ENCODE measurements around the gene ATP8A1.

ATP8A1 gene

DNA sequence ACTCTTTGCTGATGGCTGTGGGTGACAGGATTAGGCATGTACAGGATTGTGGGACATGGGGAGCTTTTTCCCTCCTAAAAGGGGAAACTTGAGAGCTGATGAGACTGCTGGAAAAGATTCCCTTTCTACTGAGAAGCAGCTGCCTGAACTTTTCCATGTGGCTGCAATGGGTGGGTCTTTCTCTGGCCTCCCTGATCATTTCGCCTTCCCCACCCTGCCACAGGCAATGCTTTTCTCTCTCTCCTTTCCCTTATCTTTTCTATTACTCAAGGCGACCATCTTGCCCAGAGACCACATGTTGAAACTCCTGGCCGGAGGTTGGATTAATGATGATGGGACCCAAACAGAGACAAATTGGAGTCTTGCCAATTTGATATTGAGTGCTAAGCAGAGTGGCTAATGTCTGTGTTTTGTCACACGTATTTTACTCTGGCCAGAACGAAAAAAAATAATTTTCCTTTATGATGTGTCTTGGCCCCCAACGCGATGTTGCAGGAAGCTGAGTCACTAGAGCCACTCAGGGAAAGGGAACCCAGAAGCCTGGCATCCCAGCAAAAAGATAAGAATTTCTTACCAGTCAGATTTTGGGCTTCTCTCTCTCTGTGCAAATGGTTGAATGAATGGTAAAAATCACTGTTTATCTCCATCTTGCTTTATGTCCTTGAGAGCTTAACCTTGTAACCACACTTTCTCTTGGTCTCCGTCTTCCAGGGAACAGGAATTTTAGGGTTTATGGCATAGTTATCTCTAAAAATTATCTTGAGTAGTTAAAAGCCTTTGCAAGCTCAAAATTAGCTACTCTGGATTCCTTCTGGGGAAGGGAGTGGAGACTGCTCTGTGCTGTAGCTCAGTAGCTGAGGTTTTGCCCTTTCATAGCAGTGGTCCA is 19.4 kb upstream of the ATP8A1 start:
- TF ChIP-seq, protein P1, sequence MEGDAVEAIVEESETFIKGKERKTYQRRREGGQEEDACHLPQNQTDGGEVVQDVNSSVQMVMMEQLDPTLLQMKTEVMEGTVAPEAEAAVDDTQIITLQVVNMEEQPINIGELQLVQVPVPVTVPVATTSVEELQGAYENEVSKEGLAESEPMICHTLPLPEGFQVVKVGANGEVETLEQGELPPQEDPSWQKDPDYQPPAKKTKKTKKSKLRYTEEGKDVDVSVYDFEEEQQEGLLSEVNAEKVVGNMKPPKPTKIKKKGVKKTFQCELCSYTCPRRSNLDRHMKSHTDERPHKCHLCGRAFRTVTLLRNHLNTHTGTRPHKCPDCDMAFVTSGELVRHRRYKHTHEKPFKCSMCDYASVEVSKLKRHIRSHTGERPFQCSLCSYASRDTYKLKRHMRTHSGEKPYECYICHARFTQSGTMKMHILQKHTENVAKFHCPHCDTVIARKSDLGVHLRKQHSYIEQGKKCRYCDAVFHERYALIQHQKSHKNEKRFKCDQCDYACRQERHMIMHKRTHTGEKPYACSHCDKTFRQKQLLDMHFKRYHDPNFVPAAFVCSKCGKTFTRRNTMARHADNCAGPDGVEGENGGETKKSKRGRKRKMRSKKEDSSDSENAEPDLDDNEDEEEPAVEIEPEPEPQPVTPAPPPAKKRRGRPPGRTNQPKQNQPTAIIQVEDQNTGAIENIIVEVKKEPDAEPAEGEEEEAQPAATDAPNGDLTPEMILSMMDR (conservative IDR thresholded peaks at IDR 0.05), result no peak
- TF ChIP-seq ZFX (IDR thresholded peaks at IDR 0.05), result no peak
- no peak overlapping the region for H3K27ac ChIP-seq

DNA sequence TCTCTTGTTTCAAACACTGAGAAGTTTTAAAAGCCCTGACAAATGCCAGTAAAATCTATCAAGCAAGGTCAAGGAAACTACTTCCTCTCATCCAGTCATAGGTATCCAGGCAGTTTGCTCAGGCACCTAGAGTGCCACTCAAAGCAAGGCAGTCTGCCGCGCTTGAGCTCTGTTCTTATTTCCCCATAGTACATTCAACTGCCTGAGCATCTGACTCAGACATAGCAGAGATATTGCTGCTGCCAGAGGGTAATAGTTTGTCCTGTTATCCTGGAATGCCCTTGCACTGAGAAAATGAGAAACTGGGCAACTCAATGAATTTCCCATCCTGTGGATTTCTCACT is 16.1 kb upstream of the ATP8A1 start:
- H3K27ac ChIP-seq, result no peak overlapping the region
- TF ChIP-seq, protein P1 (conservative IDR thresholded peaks at IDR 0.05), result no peak
- TF ChIP-seq ZFX (IDR thresholded peaks at IDR 0.05), result no peak

DNA sequence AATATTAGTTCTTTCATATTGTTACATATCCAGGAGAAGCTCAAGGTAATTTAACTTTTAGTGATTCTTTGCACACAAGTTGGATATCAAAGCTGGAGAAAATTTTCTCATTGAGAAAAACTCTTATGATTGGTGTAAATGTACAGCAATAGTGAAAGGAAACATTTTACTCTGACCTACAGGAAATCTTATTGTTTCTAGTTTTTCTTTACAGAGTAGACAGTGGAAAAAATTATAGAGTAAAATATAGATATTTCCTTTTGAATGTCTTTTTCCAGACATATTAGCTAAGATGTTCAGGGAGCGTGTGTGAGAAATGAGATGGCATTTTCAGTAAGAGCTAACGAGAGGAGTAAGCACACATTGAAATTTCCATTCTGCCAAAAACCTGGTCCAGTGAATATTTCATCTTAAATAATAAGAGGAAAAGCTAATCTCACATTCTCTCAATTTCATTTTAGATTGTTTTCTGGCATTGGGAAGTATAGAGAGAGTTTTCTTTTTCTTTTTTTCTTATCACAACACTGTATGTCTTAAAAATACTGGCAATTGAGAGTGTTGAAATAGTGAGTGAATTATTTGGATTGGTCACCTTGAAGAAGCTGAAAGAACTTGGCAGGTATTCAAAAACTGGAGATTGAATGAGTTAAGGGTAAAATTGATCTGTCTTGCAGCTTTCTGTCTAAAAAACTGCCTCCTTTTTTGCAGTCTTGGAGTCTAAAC is 15.6 kb upstream of the ATP8A1 start:
- H3K27ac ChIP-seq, result no peak overlapping the region
- no peak for TF ChIP-seq ZFX (IDR thresholded peaks at IDR 0.05)
- TF ChIP-seq, protein P1 (conservative IDR thresholded peaks at IDR 0.05), result no peak

DNA sequence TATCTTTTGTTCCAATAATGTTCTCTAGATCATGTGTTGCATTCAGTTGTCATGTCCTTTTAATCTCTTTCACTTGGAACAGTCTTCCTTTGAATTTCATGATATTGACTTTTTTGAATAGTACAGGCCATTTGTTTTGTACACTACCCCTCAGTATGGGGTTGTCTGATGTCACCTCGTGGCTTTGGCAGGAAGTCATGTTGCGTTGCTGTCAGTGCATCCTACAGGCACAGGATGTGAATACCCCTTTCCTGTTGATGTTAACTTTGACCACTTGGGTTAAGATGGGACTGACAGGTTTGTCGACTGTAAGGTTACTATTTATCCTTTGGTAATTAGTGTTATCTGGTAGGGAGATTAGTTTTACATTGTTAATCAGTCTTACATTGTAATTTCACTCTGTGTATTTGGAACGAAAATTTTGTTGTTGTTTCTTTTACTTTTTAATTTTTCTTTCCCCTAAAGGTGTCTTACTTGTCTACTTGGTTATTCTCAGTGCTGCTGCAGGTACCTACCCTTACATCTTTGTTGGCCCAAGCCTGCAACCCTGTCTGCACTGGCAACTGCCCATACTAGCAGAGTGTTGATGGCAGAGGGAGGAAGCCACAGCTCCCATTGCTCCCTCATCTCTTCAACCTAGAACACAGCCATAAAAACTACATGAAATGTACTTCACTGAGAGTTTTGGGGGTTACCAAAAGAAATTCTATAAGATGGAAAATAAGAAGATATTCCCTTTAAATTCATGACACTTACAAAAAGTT is 14.7 kb upstream of the ATP8A1 start:
- TF ChIP-seq, protein P1 (conservative IDR thresholded peaks at IDR 0.05), result no peak
- TF ChIP-seq ZFX (IDR thresholded peaks at IDR 0.05), result no peak
- no peak overlapping the region for H3K27ac ChIP-seq

DNA sequence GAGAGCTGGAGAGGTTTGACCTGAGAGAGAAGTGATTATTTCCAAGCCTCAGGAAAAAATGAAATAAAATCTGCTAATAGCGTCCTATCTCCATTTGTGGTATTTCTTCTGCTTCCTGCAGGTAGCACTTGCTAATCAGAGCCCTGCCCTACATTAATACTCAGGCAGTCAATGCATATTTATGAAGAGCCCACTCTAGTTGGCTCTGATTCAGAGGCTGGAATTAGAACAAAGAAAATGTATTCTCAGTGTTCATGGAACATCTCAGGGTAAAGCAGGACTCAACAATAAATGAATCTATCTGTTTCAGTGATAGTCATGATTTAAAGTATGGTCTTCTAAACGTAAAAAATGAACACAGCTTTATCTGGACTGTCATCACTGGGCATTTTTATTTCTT is 1.4 kb upstream of the ATP8A1 start:
- no peak overlapping the region for H3K27ac ChIP-seq
- no peak for TF ChIP-seq ZFX (IDR thresholded peaks at IDR 0.05)
- TF ChIP-seq, protein P1 (conservative IDR thresholded peaks at IDR 0.05), result no peak

DNA sequence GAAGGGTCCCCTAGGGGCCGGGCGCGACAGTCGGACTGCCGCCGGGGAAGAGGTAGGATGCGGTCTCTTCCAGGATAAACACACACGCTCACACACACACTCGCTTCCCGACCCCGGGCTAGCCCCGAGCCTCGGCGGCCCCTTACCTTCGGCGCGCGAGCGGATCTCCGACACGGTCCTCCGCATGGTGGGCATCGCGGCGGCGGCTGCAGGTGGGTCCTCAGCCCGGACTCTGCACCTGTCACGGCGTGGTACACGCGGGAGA is 294 bp downstream of the ATP8A1 start:
- TF ChIP-seq, protein P1 (conservative IDR thresholded peaks at IDR 0.05), result no peak

More for the DNA sequence above, 294 bp downstream of the ATP8A1 start:
- H3K27ac ChIP-seq, result peak overlapping the region; percentile 88
